HepG2 (cell line): ENCODE results near the gene NOXA1. TPM values are rescaled to one million over a fixed set of nuclear protein-coding genes. Genes with fewer than 3 reads are reported as not detected.

Source experiments
- HMG20B ChIP-seq: conservative IDR thresholded peaks from 2 replicates; pipeline ENCODE4 v1.6.1; 2016; ENCODE audit warnings: missing genetic modification reagents, missing compliant biosample characterization
- KDM5B ChIP-seq: sonication (generic); formaldehyde crosslinking; IDR thresholded peaks from 2 replicates; pipeline ENCODE4 v1.4.0; 2020; ENCODE audit warnings: missing genetic modification reagents, mild to moderate bottlenecking, borderline replicate concordance
- NCOA5 ChIP-seq: sonication (generic); formaldehyde crosslinking; IDR thresholded peaks from 2 replicates; pipeline ENCODE4 v1.4.0; 2020; ENCODE audit warnings: missing genetic modification reagents
- PHF5A ChIP-seq: IDR thresholded peaks from one replicate; pipeline ENCODE4 v1.6.1; 2018; ENCODE audit warnings: low read depth, missing genetic modification reagents; ENCODE audit not compliant: unreplicated experiment
- SMC3 ChIP-seq: IDR thresholded peaks from 2 replicates; pipeline ENCODE4 v1.6.1; 2011; ENCODE audit warnings: low read length, improper control_type of control experiment
- ZFX ChIP-seq: sonication (generic); formaldehyde crosslinking; IDR thresholded peaks from 2 replicates; pipeline ENCODE4 v1.4.0; 2020; ENCODE audit warnings: mild to moderate bottlenecking, low read depth, missing genetic modification reagents, moderate library complexity
- ZKSCAN5 ChIP-seq: sonication (generic); formaldehyde crosslinking; IDR thresholded peaks from 2 replicates; pipeline ENCODE4 v1.5.1; 2020; ENCODE audit warnings: mild to moderate bottlenecking, missing genetic modification reagents
- ZNF20 ChIP-seq: sonication (generic); formaldehyde crosslinking; IDR thresholded peaks from 2 replicates; pipeline ENCODE4 v1.4.0; 2020; ENCODE audit warnings: mild to moderate bottlenecking, moderate library complexity, missing genetic modification reagents
- ZNF589 ChIP-seq: sonication (generic); formaldehyde crosslinking; conservative IDR thresholded peaks from 2 replicates; pipeline ENCODE4 v1.8.0; 2022; ENCODE audit warnings: mild to moderate bottlenecking, moderate library complexity, missing genetic modification reagents
- polyA plus RNA-seq, 8 experiments: library from polyadenylated mRNA; depleted of rRNA in 3 of 8; stranded (reverse) in 7 of 8; unstranded in 1 of 8; fragments of >200 nt; fragmentation: Illumina TruSeq in 4 of 8; extraction: Trizol in 4 of 8; gene quantifications; 2 replicates each; pipeline versions ENCODE4 v1.2.1 to v1.2.3, GENCODE V29; 2011 to 2016; ENCODE audit warnings: low read depth in 4 of 8, missing spikeins in 1 of 8, mixed read lengths in 1 of 8; ENCODE audit not compliant: insufficient read depth in 1 of 8
- total RNA-seq, 5 experiments: library from RNA; depleted of rRNA; stranded (reverse); fragments of >200 nt; fragmentation: Illumina TruSeq; extraction: Trizol; gene quantifications; 2 replicates each; pipeline ENCODE4 v1.2.3, GENCODE V29; 2016; ENCODE audit warnings: low read depth in 1 of 5
- TF ChIP-seq, protein P1 (sequence below): sonication (generic); formaldehyde crosslinking; IDR thresholded peaks from 2 replicates; pipeline ENCODE4 v1.8.1; 2022; ENCODE audit warnings: mild to moderate bottlenecking, missing genetic modification reagents
- TF ChIP-seq, protein P2 (sequence below): sonication (generic); formaldehyde crosslinking; IDR thresholded peaks from 2 replicates; pipeline ENCODE4 v1.4.0; 2020; ENCODE audit warnings: low read depth, mild to moderate bottlenecking, missing genetic modification reagents
- TF ChIP-seq, protein P3 (sequence below): sonication (generic); formaldehyde crosslinking; conservative IDR thresholded peaks from 2 replicates; pipeline ENCODE4 v1.8.0; 2022; ENCODE audit warnings: low read depth, missing genetic modification reagents
- TF ChIP-seq, protein P4 (sequence below): sonication (generic); formaldehyde crosslinking; IDR thresholded peaks from 2 replicates; pipeline ENCODE4 v1.9.0; 2021; ENCODE audit warnings: mild to moderate bottlenecking, missing genetic modification reagents

Gene NOXA1
- total and polyA plus RNA-seq, 2 of the 13 experiments (the other 11 are each of a cell fraction or from before 2014, with no cell fraction given) = 0.78 to 1.2 TPM

DNA sequence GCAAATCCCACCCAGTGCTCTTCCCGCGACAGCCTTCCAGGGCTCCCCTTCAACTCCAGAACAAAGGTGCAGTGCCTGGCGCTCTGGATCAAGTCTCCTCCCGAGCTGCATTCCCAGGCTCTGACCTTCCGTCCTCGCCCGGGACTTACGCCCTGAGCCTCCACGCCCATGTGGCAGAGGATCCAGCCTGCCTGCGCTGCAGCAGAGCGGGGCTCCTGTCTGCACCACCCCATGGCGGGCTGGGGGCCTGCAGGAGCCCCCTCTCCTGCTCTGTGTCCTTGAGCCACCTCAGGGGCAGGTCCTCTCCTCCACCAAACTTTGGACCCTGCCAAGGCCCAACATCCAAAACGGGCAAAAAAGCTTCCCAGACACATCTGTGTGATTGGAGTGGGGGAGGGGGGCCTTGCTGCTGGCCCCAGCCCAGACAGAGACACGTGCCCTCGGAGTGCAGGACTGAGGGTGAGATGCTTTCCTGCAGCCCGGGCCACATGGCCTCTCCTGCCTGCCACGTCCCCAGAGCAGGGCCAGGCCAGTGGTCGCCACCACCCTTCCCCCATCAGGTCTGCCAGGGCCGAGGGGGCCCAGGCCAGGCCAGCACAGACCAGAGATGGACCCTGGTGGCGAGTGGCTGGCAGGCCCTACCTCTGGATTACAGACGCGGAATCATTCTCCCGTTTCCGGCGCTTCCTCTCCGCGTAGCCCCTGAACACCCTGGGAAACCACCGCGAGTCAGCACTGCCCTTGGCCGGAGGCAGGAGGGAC lies 31.6 kb downstream of the NOXA1 start (continued):
- TF ChIP-seq, protein P1, sequence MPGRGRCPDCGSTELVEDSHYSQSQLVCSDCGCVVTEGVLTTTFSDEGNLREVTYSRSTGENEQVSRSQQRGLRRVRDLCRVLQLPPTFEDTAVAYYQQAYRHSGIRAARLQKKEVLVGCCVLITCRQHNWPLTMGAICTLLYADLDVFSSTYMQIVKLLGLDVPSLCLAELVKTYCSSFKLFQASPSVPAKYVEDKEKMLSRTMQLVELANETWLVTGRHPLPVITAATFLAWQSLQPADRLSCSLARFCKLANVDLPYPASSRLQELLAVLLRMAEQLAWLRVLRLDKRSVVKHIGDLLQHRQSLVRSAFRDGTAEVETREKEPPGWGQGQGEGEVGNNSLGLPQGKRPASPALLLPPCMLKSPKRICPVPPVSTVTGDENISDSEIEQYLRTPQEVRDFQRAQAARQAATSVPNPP (CRISPR knock-in tag) = peak; percentile 93
- TF ChIP-seq HMG20B (CRISPR knock-in tag) (no peak), PHF5A (CRISPR knock-in tag) (peak; percentile 83), SMC3 (no peak), ZNF589 (CRISPR knock-in tag) (0 out of 2 replicates have a peak, but pooled peaks have one; percentile 71), NCOA5 (CRISPR knock-in tag) (no peak), KDM5B (CRISPR knock-in tag) (peak; percentile 96), ZFX (CRISPR knock-in tag) (peak; percentile 92), ZNF20 (CRISPR knock-in tag) (no peak), ZKSCAN5 (0 out of 2 replicates have a peak, but pooled peaks have one; percentile 7)
- TF ChIP-seq, protein P2, sequence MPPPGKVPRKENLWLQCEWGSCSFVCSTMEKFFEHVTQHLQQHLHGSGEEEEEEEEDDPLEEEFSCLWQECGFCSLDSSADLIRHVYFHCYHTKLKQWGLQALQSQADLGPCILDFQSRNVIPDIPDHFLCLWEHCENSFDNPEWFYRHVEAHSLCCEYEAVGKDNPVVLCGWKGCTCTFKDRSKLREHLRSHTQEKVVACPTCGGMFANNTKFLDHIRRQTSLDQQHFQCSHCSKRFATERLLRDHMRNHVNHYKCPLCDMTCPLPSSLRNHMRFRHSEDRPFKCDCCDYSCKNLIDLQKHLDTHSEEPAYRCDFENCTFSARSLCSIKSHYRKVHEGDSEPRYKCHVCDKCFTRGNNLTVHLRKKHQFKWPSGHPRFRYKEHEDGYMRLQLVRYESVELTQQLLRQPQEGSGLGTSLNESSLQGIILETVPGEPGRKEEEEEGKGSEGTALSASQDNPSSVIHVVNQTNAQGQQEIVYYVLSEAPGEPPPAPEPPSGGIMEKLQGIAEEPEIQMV = peak; percentile 81
- TF ChIP-seq, protein P3, sequence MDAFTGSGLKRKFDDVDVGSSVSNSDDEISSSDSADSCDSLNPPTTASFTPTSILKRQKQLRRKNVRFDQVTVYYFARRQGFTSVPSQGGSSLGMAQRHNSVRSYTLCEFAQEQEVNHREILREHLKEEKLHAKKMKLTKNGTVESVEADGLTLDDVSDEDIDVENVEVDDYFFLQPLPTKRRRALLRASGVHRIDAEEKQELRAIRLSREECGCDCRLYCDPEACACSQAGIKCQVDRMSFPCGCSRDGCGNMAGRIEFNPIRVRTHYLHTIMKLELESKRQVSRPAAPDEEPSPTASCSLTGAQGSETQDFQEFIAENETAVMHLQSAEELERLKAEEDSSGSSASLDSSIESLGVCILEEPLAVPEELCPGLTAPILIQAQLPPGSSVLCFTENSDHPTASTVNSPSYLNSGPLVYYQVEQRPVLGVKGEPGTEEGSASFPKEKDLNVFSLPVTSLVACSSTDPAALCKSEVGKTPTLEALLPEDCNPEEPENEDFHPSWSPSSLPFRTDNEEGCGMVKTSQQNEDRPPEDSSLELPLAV (CRISPR knock-in tag) = no peak
- TF ChIP-seq, protein P4, sequence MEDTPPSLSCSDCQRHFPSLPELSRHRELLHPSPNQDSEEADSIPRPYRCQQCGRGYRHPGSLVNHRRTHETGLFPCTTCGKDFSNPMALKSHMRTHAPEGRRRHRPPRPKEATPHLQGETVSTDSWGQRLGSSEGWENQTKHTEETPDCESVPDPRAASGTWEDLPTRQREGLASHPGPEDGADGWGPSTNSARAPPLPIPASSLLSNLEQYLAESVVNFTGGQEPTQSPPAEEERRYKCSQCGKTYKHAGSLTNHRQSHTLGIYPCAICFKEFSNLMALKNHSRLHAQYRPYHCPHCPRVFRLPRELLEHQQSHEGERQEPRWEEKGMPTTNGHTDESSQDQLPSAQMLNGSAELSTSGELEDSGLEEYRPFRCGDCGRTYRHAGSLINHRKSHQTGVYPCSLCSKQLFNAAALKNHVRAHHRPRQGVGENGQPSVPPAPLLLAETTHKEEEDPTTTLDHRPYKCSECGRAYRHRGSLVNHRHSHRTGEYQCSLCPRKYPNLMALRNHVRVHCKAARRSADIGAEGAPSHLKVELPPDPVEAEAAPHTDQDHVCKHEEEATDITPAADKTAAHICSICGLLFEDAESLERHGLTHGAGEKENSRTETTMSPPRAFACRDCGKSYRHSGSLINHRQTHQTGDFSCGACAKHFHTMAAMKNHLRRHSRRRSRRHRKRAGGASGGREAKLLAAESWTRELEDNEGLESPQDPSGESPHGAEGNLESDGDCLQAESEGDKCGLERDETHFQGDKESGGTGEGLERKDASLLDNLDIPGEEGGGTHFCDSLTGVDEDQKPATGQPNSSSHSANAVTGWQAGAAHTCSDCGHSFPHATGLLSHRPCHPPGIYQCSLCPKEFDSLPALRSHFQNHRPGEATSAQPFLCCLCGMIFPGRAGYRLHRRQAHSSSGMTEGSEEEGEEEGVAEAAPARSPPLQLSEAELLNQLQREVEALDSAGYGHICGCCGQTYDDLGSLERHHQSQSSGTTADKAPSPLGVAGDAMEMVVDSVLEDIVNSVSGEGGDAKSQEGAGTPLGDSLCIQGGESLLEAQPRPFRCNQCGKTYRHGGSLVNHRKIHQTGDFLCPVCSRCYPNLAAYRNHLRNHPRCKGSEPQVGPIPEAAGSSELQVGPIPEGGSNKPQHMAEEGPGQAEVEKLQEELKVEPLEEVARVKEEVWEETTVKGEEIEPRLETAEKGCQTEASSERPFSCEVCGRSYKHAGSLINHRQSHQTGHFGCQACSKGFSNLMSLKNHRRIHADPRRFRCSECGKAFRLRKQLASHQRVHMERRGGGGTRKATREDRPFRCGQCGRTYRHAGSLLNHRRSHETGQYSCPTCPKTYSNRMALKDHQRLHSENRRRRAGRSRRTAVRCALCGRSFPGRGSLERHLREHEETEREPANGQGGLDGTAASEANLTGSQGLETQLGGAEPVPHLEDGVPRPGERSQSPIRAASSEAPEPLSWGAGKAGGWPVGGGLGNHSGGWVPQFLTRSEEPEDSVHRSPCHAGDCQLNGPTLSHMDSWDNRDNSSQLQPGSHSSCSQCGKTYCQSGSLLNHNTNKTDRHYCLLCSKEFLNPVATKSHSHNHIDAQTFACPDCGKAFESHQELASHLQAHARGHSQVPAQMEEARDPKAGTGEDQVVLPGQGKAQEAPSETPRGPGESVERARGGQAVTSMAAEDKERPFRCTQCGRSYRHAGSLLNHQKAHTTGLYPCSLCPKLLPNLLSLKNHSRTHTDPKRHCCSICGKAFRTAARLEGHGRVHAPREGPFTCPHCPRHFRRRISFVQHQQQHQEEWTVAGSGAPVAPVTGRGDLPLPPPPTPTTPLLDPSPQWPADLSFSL (CRISPR knock-in tag) = peak; percentile 60
